ENCODE data around the gene OLFML3.
A peak's percentile ranks its signal among the peaks of the same experiment; 100 is the strongest.

OLFML3 gene

DNA sequence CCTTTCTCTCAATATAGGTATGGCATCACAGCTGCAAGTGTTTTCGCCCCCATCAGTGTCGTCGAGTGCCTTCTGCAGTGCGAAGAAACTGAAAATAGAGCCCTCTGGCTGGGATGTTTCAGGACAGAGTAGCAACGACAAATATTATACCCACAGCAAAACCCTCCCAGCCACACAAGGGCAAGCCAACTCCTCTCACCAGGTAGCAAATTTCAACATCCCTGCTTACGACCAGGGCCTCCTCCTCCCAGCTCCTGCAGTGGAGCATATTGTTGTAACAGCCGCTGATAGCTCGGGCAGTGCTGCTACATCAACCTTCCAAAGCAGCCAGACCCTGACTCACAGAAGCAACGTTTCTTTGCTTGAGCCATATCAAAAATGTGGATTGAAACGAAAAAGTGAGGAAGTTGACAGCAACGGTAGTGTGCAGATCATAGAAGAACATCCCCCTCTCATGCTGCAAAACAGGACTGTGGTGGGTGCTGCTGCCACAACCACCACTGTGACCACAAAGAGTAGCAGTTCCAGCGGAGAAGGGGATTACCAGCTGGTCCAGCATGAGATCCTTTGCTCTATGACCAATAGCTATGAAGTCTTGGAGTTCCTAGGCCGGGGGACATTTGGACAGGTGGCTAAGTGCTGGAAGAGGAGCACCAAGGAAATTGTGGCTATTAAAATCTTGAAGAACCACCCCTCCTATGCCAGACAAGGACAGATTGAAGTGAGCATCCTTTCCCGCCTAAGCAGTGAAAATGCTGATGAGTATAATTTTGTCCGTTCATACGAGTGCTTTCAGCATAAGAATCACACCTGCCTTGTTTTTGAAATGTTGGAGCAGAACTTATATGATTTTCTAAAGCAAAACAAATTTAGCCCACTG is 38.7 kb upstream of the OLFML3 start:
- Histone ChIP-seq H3K27me3 (replicated peaks) (no peaks in the 10 kb centered on the region), H3K36me3 (replicated peaks) (peaks cover 23% of the 10 kb centered on the region), H3K27ac (no peak overlapping the region), H3K4me3 (ENCODE audit: low read depth, low read length) (no peak overlapping the region)
- in situ Hi-C loops (cut with HindIII; ENCODE audit: low pct_ligation_motif_present, low sequenced_read_pairs) = no loop called here
- DNase-seq = no peak
- TF ChIP-seq, protein P1, sequence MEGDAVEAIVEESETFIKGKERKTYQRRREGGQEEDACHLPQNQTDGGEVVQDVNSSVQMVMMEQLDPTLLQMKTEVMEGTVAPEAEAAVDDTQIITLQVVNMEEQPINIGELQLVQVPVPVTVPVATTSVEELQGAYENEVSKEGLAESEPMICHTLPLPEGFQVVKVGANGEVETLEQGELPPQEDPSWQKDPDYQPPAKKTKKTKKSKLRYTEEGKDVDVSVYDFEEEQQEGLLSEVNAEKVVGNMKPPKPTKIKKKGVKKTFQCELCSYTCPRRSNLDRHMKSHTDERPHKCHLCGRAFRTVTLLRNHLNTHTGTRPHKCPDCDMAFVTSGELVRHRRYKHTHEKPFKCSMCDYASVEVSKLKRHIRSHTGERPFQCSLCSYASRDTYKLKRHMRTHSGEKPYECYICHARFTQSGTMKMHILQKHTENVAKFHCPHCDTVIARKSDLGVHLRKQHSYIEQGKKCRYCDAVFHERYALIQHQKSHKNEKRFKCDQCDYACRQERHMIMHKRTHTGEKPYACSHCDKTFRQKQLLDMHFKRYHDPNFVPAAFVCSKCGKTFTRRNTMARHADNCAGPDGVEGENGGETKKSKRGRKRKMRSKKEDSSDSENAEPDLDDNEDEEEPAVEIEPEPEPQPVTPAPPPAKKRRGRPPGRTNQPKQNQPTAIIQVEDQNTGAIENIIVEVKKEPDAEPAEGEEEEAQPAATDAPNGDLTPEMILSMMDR (IDR thresholded peaks at IDR 0.05; ENCODE audit: low read depth, low read length, missing control alignments) = no peak

DNA sequence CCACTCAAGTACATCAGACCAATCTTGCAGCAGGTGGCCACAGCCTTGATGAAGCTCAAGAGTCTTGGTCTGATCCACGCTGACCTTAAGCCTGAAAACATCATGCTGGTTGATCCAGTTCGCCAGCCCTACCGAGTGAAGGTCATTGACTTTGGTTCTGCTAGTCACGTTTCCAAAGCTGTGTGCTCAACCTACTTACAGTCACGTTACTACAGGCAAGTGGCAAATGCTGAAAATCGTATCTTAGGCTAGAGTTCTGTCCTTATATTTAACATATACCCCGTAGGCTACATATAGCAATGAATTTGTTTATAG is 38.1 kb upstream of the OLFML3 start:
- in situ Hi-C loops (cut with HindIII; ENCODE audit: low pct_ligation_motif_present, low sequenced_read_pairs) = no loop called here
- H3K4me3 ChIP-seq (ENCODE audit: low read depth, low read length) = no peak overlapping the region

DNA sequence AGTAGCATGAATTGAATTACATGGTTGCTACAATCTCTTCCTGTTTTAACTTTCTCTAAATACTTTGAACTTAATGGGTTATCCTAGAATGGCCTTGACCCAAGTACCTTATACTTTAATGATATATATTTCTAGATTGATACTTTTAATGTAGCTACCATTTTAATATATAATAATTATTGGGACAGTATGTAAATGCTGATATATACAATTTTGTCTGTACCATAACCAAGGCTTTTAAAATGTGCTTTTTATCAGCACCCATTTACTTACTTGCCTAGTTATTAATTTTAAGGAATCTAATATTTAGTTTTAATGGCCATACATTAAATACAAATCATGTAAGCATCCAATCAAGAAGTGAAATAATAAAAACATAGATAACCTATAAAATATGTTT is 36.7 kb upstream of the OLFML3 start:
- Histone ChIP-seq H3K27me3 (replicated peaks) (no peaks in the 10 kb centered on the region), H3K27ac (no peak overlapping the region), H3K36me3 (replicated peaks) (peaks cover 23% of the 10 kb centered on the region), H3K4me3 (ENCODE audit: low read depth, low read length) (no peak overlapping the region)
- TF ChIP-seq, protein P1 (IDR thresholded peaks at IDR 0.05; ENCODE audit: low read depth, low read length, missing control alignments) = no peak
- DNase-seq = no peak
- in situ Hi-C loops (cut with HindIII; ENCODE audit: low pct_ligation_motif_present, low sequenced_read_pairs) = no loop called here

More for the DNA sequence above, 38.1 kb upstream of the OLFML3 start:
- Histone ChIP-seq H3K27ac (no peak overlapping the region), H3K36me3 (replicated peaks) (peaks cover 23% of the 10 kb centered on the region), H3K27me3 (replicated peaks) (no peaks in the 10 kb centered on the region)
- DNase-seq = no peak
- TF ChIP-seq, protein P1 (IDR thresholded peaks at IDR 0.05; ENCODE audit: low read depth, low read length, missing control alignments) = no peak

DNA sequence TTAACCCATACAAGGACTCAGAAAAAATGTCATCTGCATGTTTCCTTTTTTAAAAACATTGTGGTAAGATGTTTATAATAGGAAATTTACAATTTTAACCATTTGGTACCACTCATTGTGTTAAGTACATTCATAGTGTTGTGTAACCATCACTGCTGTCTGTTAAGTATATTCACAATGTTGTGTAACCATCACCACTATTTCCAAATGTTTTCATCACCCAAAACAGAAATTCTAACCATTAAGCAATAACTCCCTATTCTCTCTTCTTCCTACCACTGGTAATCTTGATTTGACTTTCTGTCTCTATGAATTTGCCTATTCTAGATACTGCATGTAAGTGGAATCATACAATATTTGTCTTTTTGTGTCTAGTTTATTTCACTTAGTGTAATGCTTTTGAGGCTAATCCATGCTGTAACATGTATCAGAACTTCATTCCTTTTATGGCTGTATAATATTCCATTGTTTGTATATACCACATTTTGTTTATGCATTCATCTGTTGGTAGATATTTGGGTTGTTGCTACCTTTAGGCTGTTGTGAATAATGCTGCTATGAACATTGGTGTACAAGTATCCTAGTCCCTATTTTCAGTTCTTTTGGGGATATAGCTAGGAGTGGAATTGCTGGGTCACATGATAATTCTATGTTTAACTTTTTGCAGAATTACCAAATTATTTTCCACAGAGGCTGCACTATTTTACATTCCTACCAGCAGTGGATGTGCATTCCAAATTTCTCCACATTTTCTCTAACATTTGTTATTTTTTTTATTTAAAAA is 36.1 kb upstream of the OLFML3 start:
- H3K36me3 ChIP-seq (replicated peaks) = peaks cover 23% of the 10 kb centered on the region
- H3K4me3 ChIP-seq (ENCODE audit: low read depth, low read length) = no peak overlapping the region
- no peaks in the 10 kb centered on the region for H3K27me3 ChIP-seq (replicated peaks)
- TF ChIP-seq, protein P1 (IDR thresholded peaks at IDR 0.05; ENCODE audit: low read depth, low read length, missing control alignments) = peak; percentile 6
- in situ Hi-C loops (cut with HindIII; ENCODE audit: low pct_ligation_motif_present, low sequenced_read_pairs) = no loop called here
- no peak for DNase-seq
- no peak overlapping the region for H3K27ac ChIP-seq

DNA sequence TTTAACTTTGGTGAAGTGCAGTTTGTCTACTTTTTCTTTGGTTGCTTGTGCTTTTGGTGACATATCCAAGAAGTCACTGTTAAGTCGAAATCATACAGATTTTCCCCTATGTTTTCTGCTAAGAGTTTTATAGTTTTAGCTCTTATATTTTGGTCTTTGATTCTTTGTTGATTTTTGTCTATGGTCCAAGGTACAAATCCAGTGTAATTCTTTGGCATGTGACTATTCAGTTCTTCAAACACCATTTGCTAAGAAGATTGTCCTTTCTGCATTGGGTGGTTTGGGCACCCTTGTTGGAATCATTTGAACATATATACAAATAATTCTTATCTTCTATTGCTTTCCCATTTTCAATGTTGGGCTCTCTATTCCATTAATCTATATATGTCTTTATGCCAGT is 33.9 kb upstream of the OLFML3 start:
- in situ Hi-C loops (cut with HindIII; ENCODE audit: low pct_ligation_motif_present, low sequenced_read_pairs) = no loop called here
- TF ChIP-seq, protein P1 (IDR thresholded peaks at IDR 0.05; ENCODE audit: low read depth, low read length, missing control alignments) = no peak
- Histone ChIP-seq H3K36me3 (replicated peaks) (peaks cover 23% of the 10 kb centered on the region), H3K4me3 (ENCODE audit: low read depth, low read length) (no peak overlapping the region), H3K27me3 (replicated peaks) (no peaks in the 10 kb centered on the region), H3K27ac (no peak overlapping the region)
- DNase-seq = no peak
